Upper lobe of right lung (tissue), 1 donor: Measurements from ENCODE around the gene RRAGA. TPM values are rescaled to one million over a fixed set of nuclear protein-coding genes. Genes with fewer than 3 reads are reported as not detected.

Experiments used
- ATAC-seq: fragments of 200-7000 bp; cut with Tn5 transposase; one replicate; pipeline ENCODE4 v1.9.1; 2020; ENCODE audit warnings: mild to moderate bottlenecking, moderate library complexity
- DNase-seq: peaks from one replicate; pipeline ENCODE4 v3.0.0-alpha.2; 2020
- H3K27ac ChIP-seq: fragments of 200-600 bp; one replicate; pipeline ENCODE4 v1.8.0; 2022
- H3K27me3 ChIP-seq: fragments of 200-600 bp; one replicate; pipeline ENCODE4 v1.8.0; 2022; ENCODE audit warnings: mild to moderate bottlenecking
- H3K36me3 ChIP-seq: fragments of 200-600 bp; one replicate; pipeline ENCODE4 v1.8.0; 2022
- H3K4me1 ChIP-seq: fragments of 200-600 bp; one replicate; pipeline ENCODE4 v1.8.0; 2022
- H3K4me3 ChIP-seq: fragments of 200-600 bp; one replicate; pipeline ENCODE4 v1.8.0; 2022; ENCODE audit warnings: mild to moderate bottlenecking
- H3K9me3 ChIP-seq: fragments of 200-600 bp; one replicate; pipeline ENCODE4 v1.8.0; 2022
- CTCF ChIP-seq: fragments of 200-600 bp; IDR thresholded peaks from one replicate; pipeline ENCODE4 v1.8.0; 2022; ENCODE audit warnings: antibody characterized with exemption
- intact Hi-C: fragments of 100-400 bp; cut with DNase I; formaldehyde crosslinking; loops from one replicate; pipeline ENCODE4 v1.11.0; 2022
- total RNA-seq: library from RNA; stranded (reverse); fragmentation: NEBNext Ultra II Directional; extraction: Animal tissue kit (Norgen Biotek cat#: 25700); gene quantifications from one replicate; pipeline ENCODE4 v1.2.1, GENCODE V29; 2021
- donor health status: DM: no; HTN: yes; CAD: no; lungs with severe emphysema.

RRAGA gene
- total RNA-seq, 1 donor from 2014 or later, result 71.4 TPM

DNA sequence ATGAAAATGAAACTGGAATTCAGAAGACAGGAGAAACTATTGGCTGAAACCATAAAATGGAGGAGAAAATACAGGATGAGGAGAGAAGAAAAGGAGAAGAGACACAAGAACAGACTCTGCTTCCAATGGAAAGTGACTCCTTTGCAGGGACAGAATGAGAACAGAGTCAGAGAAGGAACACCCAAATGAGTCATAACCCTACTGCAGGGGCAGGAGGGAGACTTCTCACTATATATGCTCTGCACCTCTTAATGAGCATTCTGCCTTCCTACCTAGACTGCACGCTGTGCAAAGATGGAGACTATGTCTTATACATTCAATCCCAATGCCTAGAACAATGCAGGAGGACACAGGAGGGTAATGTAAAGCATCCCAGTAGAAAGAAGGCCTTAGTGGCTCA, 18.3 kb upstream of the RRAGA start:
- intact Hi-C loops, result no loop called here
- no peaks in the 10 kb centered on the region for H3K36me3 ChIP-seq
- no peaks in the 10 kb centered on the region for H3K9me3 ChIP-seq
- H3K4me3 ChIP-seq, result no peak overlapping the region
- no peaks in the 10 kb centered on the region for H3K27me3 ChIP-seq
- no peak for DNase-seq
- no peaks in the 10 kb centered on the region for H3K4me1 ChIP-seq
- ATAC-seq, result no peak
- no peak overlapping the region for H3K27ac ChIP-seq
- TF ChIP-seq CTCF, result no peak

- H3K4me3 ChIP-seq, result no peak overlapping the region
- intact Hi-C loops, result no loop called here
- no peaks in the 10 kb centered on the region for H3K36me3 ChIP-seq
- H3K4me1 ChIP-seq, result no peaks in the 10 kb centered on the region
- TF ChIP-seq CTCF, result no peak
- DNase-seq (no peak), ATAC-seq (peak; percentile 16)
- no peaks in the 10 kb centered on the region for H3K9me3 ChIP-seq
- no peak overlapping the region for H3K27ac ChIP-seq
- no peaks in the 10 kb centered on the region for H3K27me3 ChIP-seq
Measured at GRCh38 chr9:19032406-19032805, 16.8 kb upstream of the RRAGA start.

DNA sequence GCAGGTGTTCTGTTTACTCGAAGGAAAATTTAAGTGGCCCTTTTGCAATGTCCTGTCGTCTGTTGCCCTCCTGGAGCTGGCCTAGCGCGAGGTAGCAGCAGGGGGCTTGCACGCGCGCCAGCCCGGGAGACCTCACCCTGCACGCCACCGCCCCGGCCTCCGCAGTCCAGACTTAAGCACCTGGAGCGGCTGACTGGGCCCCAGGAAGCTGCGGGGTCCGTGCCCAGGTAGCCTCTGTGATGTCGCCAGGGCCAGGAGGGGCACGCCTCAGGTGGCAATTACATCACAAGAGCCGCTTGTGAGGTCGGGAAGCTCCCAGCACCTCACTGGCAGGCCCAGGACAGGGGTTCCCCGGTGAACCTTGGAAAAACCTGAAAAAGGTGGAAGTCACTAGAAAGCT, 16.2 kb upstream of the RRAGA start, which contains the start of gene SAXO1:
SAXO1 (minus strand) TSS at position 195 of the 400 bp plus-strand sequence. CDS start 301 bp downstream, outside the sequence.
- Histone ChIP-seq H3K27me3 (no peaks in the 10 kb centered on the region), H3K4me3 (no peak within 1 kb of the TSS), H3K27ac (no peak within 1 kb of the TSS), H3K9me3 (no peaks in the 10 kb centered on the region), H3K36me3 (no peaks in the 10 kb centered on the region), H3K4me1 (no peaks in the 10 kb centered on the region)
- no peak for DNase-seq
- no peak for TF ChIP-seq CTCF
- intact Hi-C loops, result no loop called here
- peak; percentile 37 for ATAC-seq

- Histone ChIP-seq H3K27me3 (no peaks in the 10 kb centered on the region), H3K36me3 (no peaks in the 10 kb centered on the region), H3K27ac (no peak overlapping the region), H3K4me3 (no peak overlapping the region), H3K4me1 (no peaks in the 10 kb centered on the region), H3K9me3 (no peaks in the 10 kb centered on the region)
- intact Hi-C loops, result no loop called here
- ATAC-seq (no peak), DNase-seq (no peak)
- no peak for TF ChIP-seq CTCF
Measured at GRCh38 chr9:19036611-19037010, 12.6 kb upstream of the RRAGA start.

- intact Hi-C loops, result no loop called here
- TF ChIP-seq CTCF, result no peak
- Histone ChIP-seq H3K27me3 (no peaks in the 10 kb centered on the region), H3K9me3 (no peaks in the 10 kb centered on the region), H3K4me1 (peaks cover 20% of the 10 kb centered on the region), H3K36me3 (no peaks in the 10 kb centered on the region), H3K4me3 (peak overlapping the region; percentile 99), H3K27ac (peak overlapping the region; percentile 95)
- ATAC-seq, result no peak
- no peak for DNase-seq
Measured at GRCh38 chr9:19049917-19050636, 850 bp downstream of the RRAGA start.
